ENCODE data around the gene TMEM198.

- TF ChIP-seq CTCF (IDR thresholded peaks at IDR 0.05; ENCODE audit: low read depth, low read length, missing input control) (no peak), SP1 (IDR thresholded peaks at IDR 0.05) (no peak), EGR1 (IDR thresholded peaks at IDR 0.05; ENCODE audit: low read depth in 2 of 2) (no peak), MAX (IDR thresholded peaks at IDR 0.05) (no peak), TAF1 (conservative IDR thresholded peaks at IDR 0.05) (no peak), JUND (IDR thresholded peaks at IDR 0.05) (no peak), HNF4A (conservative IDR thresholded peaks at IDR 0.05) (no peak), GABPA (IDR thresholded peaks at IDR 0.05 in 1 of 2, conservative IDR thresholded peaks at IDR 0.05 in 1 of 2) (no peak), RAD21 (IDR thresholded peaks at IDR 0.05) (no peak)
- TF ChIP-seq, protein P1, sequence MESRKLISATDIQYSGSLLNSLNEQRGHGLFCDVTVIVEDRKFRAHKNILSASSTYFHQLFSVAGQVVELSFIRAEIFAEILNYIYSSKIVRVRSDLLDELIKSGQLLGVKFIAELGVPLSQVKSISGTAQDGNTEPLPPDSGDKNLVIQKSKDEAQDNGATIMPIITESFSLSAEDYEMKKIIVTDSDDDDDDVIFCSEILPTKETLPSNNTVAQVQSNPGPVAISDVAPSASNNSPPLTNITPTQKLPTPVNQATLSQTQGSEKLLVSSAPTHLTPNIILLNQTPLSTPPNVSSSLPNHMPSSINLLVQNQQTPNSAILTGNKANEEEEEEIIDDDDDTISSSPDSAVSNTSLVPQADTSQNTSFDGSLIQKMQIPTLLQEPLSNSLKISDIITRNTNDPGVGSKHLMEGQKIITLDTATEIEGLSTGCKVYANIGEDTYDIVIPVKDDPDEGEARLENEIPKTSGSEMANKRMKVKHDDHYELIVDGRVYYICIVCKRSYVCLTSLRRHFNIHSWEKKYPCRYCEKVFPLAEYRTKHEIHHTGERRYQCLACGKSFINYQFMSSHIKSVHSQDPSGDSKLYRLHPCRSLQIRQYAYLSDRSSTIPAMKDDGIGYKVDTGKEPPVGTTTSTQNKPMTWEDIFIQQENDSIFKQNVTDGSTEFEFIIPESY (IDR thresholded peaks at IDR 0.05), result no peak
- TF ChIP-seq, protein P2, sequence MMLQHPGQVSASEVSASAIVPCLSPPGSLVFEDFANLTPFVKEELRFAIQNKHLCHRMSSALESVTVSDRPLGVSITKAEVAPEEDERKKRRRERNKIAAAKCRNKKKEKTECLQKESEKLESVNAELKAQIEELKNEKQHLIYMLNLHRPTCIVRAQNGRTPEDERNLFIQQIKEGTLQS (IDR thresholded peaks at IDR 0.05), result no peak
Measured at GRCh38 chr2:219593154-219593553, 49.3 kb downstream of the TMEM198 start.
